LNCaP clone FGC (cell line): ENCODE data around the gene CHST3.

ENCODE experiments used
- DNase-seq: peaks from one replicate; pipeline ENCODE4 v3.0.0-alpha.2; 2011; ENCODE audit warnings: low read depth
- H3K4me3 ChIP-seq: 2 replicates; pipeline ENCODE4 v1.5.1; 2011; ENCODE audit warnings: mild to moderate bottlenecking, low read depth, low read length, control low read depth
- TF ChIP-seq, protein P1 (sequence below): IDR thresholded peaks from 2 replicates; pipeline ENCODE4 v1.5.1; 2012; ENCODE audit warnings: mild to moderate bottlenecking; ENCODE audit not compliant: control insufficient read depth, insufficient read depth; ENCODE audit errors: extremely low read depth

CHST3 gene

DNA sequence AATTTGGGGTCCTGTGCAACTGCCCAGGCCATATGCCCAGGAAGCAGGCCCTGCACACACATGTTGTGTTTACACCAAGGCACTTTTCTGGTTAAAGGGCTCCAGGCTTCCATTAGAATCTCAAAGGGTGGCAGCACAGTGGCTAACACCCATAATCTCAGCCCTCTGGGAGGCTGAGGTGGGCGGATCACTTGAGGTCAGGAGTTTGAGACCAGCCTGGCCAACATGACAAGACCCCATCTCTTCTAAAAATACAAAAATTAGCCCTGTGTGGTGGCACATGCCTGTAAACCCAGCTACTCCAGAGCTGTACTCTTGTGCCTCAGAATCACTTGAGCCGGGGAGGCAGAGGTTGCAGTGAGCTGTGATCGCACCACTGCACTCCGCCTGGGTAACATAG, 70.6 kb downstream of the CHST3 start:
- no peak overlapping the region for H3K4me3 ChIP-seq
- TF ChIP-seq, protein P1, sequence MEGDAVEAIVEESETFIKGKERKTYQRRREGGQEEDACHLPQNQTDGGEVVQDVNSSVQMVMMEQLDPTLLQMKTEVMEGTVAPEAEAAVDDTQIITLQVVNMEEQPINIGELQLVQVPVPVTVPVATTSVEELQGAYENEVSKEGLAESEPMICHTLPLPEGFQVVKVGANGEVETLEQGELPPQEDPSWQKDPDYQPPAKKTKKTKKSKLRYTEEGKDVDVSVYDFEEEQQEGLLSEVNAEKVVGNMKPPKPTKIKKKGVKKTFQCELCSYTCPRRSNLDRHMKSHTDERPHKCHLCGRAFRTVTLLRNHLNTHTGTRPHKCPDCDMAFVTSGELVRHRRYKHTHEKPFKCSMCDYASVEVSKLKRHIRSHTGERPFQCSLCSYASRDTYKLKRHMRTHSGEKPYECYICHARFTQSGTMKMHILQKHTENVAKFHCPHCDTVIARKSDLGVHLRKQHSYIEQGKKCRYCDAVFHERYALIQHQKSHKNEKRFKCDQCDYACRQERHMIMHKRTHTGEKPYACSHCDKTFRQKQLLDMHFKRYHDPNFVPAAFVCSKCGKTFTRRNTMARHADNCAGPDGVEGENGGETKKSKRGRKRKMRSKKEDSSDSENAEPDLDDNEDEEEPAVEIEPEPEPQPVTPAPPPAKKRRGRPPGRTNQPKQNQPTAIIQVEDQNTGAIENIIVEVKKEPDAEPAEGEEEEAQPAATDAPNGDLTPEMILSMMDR: no peak
- no peak for DNase-seq

DNA sequence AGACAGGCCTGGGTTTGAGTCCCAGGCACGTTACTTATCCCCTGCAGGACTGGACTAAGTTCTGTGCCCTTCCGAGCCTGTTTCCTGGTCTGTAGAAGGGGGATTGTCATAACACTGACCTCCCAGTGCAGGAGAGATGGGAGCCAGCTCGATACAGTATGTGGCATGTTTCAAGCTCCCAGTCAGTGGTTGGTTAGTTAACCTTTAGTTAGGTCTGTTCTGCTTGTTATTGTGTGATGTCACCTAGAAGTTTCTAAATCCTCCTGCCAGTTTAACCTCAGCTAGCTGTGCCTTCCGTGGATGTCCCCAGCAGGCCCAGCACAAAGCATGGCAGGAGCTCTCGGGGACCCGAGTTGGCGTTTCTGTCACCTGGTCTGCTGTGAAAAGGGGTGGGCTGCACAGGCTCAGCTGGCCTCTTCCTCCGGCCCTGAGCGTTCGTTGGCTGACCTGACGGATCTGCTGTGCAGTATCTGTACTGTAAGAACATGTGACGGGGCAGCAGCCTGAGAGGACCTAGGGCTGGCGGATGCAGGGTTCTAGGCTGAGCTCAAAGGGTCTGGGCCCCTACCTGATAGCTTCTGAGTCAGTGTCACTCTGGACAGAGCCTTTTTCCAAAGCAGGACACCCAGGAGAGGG, 71.2 kb downstream of the CHST3 start:
- no peak overlapping the region for H3K4me3 ChIP-seq
- TF ChIP-seq, protein P1: no peak
- DNase-seq: no peak

DNA sequence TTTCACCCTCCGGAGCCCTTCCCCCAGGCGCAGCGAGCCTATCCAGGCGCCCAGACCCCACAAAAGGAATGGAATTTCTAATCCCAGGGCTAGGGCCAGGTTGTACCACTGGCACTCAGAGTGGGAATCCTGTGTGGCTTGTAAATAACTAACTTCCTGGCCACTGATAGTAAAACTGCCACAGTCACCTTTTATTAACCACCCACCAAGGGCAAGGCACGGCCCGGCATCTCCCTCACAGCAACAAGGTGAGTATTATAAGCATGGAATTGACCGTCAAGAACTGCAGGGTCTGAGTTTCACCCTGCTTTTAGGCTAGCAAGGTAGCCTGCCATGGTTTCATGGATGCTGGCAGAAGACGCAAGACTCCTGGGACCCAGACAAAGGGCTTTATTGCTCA, 73.1 kb downstream of the CHST3 start:
- no peak for DNase-seq
- H3K4me3 ChIP-seq: no peak overlapping the region
- TF ChIP-seq, protein P1: no peak

DNA sequence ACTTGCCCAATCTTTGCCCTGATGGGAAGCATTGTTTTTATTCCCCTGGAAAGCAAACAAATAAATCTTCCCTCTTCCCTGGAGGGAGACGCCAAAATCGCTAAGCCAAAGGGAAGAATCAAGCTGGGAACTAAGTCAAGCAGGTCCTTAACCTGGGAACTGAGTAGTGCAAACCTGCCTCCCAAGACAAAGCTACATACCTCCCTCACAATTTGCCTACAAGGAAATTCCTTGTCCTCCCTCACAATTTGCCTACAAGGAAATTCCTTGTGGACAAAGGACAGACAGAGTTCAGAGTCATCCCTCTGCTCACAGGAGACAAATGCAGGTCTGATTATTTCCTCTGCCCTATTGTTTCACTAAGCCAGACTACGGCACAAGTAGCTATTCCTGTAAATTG, 73.6 kb downstream of the CHST3 start:
- TF ChIP-seq, protein P1: no peak

DNA sequence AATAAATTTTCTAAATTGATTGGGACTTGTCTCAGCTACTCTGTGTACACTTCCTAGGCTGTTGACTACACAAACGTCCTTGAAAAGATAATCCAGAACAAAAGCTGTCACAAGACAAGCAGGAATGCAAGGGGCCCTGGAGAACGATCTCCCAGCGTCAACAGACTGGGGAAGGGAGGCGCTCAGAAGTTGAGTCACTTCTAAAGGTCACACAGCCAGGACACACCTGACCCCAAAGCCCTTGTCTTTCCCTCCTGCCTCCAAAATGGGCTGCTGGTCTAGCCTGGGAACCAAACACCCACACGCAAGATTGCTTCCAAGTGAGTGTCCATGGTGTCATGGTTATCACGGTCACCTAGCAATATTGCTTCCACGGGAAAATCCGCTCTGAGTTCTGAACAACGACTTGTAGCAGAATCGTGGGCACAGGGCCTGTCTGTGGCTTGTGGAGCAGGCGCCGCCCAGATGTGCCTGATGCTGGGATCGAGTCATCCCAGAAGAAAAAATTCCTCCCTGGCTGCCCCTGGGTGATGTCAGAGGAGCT, 74.3 kb downstream of the CHST3 start:
- TF ChIP-seq, protein P1: no peak
- H3K4me3 ChIP-seq: no peak overlapping the region
- DNase-seq: no peak

More for the DNA sequence above, 73.6 kb downstream of the CHST3 start:
- H3K4me3 ChIP-seq: no peak overlapping the region
- no peak for DNase-seq

DNA sequence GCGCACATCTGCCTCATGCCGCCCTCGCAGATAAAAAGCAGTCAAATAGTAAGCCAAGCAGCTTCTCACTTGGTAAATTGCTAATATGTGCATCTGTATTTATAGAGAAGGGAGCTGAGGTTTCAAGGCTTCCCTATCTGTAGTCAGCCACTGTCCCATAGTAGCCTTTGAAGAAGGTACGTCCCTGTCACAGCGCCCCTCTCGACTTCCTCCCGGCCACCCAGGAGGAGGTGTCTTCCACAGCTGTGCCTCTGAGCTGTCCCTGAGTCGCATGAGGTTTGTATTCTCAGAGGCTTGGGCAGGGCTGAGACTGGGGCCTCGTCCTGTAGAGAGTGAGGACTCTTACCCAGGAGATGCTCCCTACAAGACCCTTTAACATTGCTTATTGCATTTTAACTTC, 75.2 kb downstream of the CHST3 start:
- no peak overlapping the region for H3K4me3 ChIP-seq
- DNase-seq: no peak
- TF ChIP-seq, protein P1: no peak

DNA sequence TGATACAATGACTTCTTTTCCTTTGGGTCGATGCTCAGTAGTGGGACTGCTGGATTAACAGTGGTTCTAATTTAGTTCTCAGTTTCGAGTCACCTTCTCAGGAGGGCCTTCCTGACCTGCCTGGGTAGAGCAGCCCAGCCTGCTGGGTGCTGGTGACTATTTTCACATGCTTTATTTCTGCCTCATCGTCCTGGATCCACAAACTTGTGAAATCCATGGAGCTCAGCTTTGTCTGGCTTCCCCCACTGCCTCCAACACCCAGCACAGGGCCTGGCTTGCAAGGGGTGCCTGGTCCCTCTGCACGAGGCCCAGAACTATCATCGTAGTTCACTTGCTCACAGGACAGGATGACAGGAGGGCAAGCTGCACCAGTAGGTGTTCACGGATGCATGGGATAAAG, 77.3 kb downstream of the CHST3 start:
- no peak for DNase-seq
- TF ChIP-seq, protein P1: no peak
- H3K4me3 ChIP-seq: no peak overlapping the region
